ENCODE data around the gene POT1.

POT1 gene

GRCh38 chr7:124801330-124801895 lies 128.2 kb downstream of the POT1 start:
- no peak for DNase-seq

GRCh38 chr7:124800386-124800785 lies 129.2 kb downstream of the POT1 start:
- no peak for DNase-seq

- DNase-seq, result no peak
Measured at GRCh38 chr7:124799448-124799847, 130.2 kb downstream of the POT1 start.

- no peak for DNase-seq
Measured at GRCh38 chr7:124796771-124797170, 132.9 kb downstream of the POT1 start.

GRCh38 chr7:124792696-124793095 lies 136.9 kb downstream of the POT1 start:
- no peak for DNase-seq

GRCh38 chr7:124792002-124792401 lies 137.6 kb downstream of the POT1 start:
- no peak for DNase-seq

GRCh38 chr7:124791426-124791825 lies 138.2 kb downstream of the POT1 start:
- DNase-seq, result no peak

- no peak for DNase-seq
Measured at GRCh38 chr7:124790645-124791044, 139.0 kb downstream of the POT1 start.

- no peak for DNase-seq
Measured at GRCh38 chr7:124785994-124786393, 143.6 kb downstream of the POT1 start.

- peak; percentile 58 for DNase-seq
Measured at GRCh38 chr7:124784879-124785818, 144.5 kb downstream of the POT1 start.

- no peak for DNase-seq
Measured at GRCh38 chr7:124783271-124783670, 146.4 kb downstream of the POT1 start.

GRCh38 chr7:124781907-124782734 lies 147.5 kb downstream of the POT1 start:
- no peak for DNase-seq

- no peak for DNase-seq
Measured at GRCh38 chr7:124781418-124781817, 148.2 kb downstream of the POT1 start.

GRCh38 chr7:124780608-124781007 lies 149.0 kb downstream of the POT1 start:
- DNase-seq, result no peak

GRCh38 chr7:124780056-124780455 lies 149.6 kb downstream of the POT1 start:
- DNase-seq, result no peak

- no peak for DNase-seq
Measured at GRCh38 chr7:124779620-124780019, 150.0 kb downstream of the POT1 start.

- peak; percentile 92 for DNase-seq
Measured at GRCh38 chr7:124779194-124779593, 150.4 kb downstream of the POT1 start.

GRCh38 chr7:124777268-124777667 lies 152.4 kb downstream of the POT1 start:
- DNase-seq, result no peak

GRCh38 chr7:124776153-124776552 lies 153.5 kb downstream of the POT1 start:
- no peak for DNase-seq

- no peak for DNase-seq
Measured at GRCh38 chr7:124775422-124775821, 154.2 kb downstream of the POT1 start.

GRCh38 chr7:124773938-124774337 lies 155.7 kb downstream of the POT1 start:
- no peak for DNase-seq

- DNase-seq, result no peak
Measured at GRCh38 chr7:124773339-124773738, 156.3 kb downstream of the POT1 start.

All from NCI-H1105 treated with DMSO at 0.1 percent for 48 hours (cell line).